GM19193 (cell line): Measurements from ENCODE around the gene PTK6.

Experiments used
- POLR2A ChIP-seq: IDR thresholded peaks from 4 replicates; pipeline ENCODE4 v1.6.1; 2011; ENCODE audit not compliant: insufficient read depth, insufficient read length; ENCODE audit errors: extremely low read depth

PTK6 gene

DNA sequence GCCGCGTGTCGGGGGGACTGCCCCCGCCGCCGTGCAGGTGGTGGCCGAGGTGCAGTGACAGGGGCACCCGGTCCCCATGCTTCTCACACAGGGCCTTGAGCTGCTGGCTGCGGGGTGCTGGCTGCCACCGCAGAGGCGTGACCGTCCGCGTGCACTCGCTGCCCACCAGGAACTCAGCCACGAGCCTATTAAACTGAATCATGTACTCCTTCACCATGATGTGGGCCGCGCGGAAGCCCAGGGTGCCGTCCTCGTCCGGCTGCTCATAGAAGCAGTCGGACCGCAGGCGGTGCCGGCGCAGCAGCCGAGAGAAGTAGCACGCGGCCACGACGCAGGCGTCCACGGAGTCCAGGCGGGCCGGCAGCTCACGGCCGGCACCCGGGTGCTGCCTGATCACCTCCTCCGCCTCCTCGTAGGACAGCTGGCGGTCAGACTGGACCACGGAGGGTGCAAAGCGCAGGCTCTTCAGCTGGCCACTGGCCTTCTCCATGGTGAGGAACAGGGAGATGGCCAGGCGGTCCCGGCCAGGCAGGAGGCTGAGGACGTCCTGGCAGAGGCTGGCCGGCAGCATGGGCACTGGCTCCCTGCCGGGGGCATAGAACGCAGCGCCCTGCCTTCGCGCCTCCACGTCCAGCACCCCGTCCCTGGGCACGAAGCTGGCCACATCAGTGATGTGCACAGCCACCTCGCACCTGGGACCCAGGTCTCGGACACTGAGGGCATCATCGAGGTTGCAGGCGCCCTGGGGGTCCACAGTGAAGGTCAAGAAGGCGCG lies 27.0 kb upstream of the PTK6 start:
- no peak for TF ChIP-seq POLR2A

DNA sequence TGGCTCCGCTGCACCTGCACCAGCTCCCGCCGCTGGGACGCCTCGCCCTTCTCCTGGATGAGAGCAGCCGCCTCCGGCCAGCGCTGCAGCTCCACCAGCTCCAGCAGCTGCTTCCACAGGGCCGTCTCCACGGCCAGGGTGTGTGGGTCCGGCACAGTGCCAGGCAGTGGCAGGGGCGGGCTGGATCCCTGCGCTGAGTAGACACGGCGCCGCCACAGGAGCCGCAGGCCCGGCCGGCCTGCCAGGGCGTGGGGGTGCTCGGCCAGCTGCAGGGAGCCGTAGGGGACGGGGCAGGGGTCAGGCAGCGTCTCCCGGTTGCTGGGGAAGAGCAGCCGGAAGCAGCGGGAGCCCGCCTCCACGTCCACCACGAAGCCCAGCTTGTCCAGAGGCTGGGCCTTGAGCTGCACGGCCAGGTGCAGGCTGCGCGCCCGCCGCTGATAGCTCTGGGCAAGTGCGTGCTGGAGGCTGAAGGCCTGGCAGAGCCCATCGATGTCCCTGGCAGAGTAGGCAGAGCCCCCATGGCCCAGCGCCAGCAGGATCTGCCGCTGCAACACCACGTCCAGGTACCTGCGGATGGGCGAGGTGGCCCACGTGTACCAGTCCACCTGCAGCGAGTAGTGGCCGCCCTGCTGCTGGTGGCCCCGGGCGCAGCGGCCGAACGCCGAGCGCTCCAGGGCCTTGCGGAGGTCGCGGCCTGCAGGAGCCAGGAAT lies 26.2 kb upstream of the PTK6 start:
- TF ChIP-seq POLR2A, result no peak

DNA sequence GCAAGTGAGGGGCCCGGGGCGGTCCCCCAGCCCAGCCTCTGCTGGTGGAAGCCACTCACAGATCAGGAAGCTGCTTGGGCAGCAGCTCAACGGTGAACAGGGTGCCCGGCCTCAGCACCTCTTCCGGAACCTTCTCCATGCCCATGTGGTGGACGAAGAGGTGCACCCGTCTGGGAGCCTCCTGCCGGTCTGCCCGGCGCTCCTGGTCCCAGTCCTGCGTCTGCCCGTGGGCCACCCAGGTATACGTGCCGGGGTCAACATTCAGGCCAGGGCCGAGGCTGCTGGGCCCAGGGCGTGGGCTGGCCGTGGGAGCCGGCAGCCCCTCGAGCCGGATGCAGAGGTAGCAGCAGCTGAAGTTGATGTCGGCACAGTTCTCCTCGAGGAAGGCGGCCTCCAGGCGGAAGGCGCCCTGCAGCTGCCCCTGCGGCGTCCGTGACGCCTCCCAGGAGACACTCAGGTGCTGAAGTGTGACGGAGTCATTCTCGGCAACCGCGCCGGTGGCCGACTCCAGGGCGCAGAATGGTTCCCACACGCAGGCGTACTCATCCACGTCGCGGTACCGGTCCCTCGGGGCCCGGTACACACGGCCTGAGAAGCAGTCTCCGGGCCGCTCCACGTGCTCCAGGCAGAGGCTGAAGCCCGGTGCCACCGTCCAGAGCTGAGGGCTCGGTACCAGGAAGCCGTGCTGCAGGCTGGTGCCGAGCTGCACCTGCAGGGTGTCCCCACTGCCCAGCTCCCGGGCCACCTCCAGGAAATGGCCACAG lies 25.5 kb upstream of the PTK6 start:
- TF ChIP-seq POLR2A, result no peak

DNA sequence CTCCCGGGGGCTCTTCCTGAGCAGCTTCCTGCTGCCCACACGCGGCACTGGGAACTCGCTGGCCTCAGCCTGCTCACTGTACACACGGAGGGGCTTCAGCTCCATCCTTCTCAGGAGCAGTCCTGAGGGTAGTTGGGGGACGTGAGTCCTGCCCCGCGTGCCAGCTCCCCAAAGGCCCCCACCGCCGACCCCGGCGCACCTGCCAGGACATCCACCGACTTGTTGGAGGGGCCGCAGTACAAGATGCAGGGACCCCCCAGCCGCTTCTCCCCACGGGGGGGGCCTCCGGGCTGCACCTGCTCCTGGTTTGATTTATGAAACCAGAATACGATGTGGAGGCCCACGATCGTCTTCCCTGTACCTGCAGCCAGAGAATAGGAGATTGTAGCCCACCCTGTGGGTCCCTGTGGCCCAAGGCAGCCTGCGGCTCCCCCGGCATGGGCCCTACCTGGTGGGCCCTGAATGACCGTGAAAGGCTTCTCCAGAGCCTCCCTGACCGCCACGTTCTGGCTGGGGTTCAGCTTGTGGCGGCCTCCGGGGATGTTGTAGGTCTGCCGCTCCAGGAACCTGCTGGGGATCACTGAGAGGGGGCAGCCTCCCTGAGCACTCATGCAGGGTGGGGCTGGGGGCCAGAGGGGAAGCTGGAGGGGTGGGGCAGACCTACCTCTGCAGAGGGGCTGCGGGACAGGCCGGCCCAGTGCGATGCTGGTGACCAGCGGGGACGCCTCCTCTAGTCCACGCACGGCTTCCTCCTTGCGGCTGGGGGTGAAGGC lies 24.6 kb upstream of the PTK6 start:
- TF ChIP-seq POLR2A, result no peak

DNA sequence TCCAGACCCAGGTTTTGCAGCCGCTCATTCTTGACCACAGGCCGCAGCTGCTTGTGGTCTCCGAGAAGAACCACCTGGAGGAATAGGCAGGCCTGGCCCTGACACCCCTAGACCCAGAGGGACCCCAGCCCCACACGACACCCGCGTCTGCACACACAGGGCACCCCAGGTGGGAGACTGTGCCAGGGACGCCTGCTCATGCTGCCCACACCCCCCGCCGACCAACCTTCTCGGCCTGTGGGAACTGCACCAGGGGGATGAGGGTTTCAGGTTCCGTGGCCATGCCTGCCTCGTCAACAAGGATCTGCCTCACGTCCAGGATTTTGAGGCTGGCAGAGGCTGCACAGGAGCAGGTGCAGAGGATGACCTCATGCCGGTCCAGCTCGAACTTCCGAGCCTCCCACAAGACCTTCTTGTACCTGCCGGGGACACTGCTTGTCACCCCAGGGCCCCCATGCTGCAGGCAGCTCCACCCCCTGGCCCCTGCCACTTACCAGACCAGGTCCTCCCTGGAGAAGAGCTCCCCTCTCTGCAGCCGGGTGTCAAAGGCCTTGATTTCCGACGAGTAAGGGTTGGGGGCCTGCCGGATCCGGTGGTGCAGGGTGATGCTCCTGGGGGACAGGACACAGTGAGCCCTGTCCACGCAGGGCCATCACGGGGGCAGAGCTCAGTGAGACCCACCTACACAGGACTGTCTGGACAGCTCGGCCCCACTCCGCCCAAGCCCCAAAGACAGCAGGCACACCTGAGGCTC lies 23.9 kb upstream of the PTK6 start:
- TF ChIP-seq POLR2A, result no peak

DNA sequence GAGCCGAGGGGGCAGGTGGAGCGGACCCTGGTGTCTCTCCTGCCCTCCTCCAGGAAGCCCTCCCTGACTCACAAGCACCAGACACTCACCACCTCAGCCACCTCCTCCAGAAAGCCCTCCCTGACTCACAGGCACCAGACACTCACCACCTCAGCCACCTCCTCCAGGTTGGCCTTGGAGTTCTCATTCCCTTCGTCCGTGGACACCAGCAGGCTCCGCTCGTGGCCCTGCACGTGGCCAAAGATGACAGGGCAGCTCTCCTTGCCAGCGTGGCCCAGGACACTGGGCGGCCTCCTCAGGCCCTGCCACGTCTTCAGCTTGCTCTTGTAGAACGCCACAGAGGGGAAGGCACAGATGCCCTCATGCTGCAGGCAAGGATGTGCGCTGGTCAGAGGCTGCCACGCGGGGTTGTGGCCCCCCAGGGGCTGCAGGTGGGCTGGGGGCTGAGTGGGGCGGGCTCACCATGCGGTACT lies 23.2 kb upstream of the PTK6 start:
- no peak for TF ChIP-seq POLR2A

DNA sequence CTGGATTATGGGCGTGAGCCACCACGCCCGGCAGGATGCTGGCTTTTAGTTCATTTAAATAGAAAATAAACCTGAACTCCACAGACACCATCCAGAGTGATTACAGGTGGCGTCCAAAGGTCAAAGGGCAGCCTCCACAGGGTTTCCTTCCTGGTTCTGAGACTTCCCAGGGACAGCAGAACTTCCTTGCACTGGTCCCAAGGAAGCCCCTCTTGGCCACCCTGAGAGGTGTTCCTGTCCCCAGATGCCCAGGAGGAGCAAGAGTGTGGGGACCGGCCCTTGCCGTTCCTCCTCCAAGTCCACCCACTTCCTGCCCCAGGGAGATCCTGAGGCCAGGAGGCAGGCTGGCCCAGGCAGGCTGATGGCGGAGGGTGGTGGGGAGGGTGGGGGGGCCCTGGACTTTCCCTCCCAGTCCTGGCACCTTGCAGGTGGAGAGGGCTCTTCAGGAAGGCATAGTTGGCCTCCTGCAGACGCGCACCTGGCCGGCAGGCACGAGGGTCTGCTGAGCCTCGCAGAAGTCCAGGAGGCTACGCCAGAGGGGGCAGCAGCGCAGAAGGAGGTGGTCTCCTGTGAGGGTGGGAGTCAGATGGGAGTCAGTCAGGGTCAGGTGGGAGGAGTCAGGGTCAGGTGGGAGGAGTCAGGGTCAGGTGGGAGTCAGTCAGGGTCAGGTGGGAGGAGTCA lies 21.8 kb upstream of the PTK6 start:
- TF ChIP-seq POLR2A, result no peak

- TF ChIP-seq POLR2A, result no peak
Observed at GRCh38 chr20:63557481-63557891, 20.3 kb upstream of the PTK6 start.

GRCh38 chr20:63556873-63557478 lies 19.8 kb upstream of the PTK6 start:
- no peak for TF ChIP-seq POLR2A

GRCh38 chr20:63555661-63556381 lies 18.6 kb upstream of the PTK6 start:
- no peak for TF ChIP-seq POLR2A

DNA sequence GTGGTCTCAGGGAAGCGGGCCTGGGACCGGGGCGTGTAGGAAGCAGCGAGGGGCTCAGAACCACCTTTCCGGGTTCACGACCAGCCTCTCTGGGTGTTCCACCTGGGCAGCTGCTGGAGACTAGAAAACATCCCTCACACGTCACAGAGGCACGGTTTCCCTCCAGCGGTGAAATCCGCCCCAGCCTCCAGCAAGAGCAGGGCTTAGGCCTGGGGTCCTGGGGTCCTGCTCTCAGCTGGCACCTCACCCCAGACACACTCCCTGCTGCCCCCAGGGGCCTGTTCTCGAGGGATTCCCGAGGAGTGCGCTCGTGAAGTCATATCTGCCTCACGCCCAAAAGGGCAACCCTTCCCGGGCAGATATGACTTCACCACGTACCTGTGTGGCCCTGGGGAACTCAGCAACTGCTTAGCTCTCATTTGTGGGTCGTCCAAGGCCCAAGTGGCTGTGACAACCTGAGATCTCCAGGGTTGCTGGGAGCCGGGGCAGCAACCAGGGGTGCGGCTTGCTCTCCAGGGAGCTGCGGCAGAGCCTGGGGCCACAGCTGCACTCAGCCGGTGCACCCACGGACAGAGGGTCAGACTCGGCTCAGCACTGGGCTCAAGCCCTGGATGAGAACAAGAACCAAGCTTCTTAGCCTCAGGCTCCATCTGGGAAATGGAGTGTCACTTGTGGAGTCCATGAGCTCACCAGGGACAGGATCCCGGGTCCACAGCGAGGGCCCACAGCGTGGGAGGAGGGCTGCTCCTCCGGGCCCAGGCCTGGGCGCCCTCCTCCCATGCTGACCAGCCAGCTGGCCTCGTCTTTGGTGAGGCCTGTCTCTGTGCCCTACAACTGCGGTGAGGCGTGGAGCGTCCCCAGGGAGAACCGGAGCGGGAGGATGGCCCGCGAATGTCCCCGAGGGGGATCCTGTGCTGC lies 17.4 kb upstream of the PTK6 start:
- TF ChIP-seq POLR2A, result no peak

GRCh38 chr20:63553933-63554290 lies 16.7 kb upstream of the PTK6 start, which contains the start of gene FNDC11:
FNDC11 (plus strand) TSS chr20:63554159; CDS start chr20:63555664, 1,505 bp downstream.
- no peak for TF ChIP-seq POLR2A
